HG03442 (cell line): ENCODE data around the gene BCL7B.
"Not testable (repeated sequence)": the region's sequence is repeated elsewhere in the genome, so short reads cannot be mapped to it uniquely, and the experiment has no call there.

Experiments
- ATAC-seq: cut with Tn5 transposase; IDR thresholded peaks from one replicate; pipeline ENCODE4 v1.9.1; 2021; ENCODE audit warnings: mild to moderate bottlenecking, moderate library complexity; ENCODE audit not compliant: unreplicated experiment

Gene BCL7B

GRCh38 chr7:73537051-73537450, 20.4 kb downstream of the BCL7B start:
- ATAC-seq, result no peak

GRCh38 chr7:73536479-73536878, 21.0 kb downstream of the BCL7B start:
- ATAC-seq, result no peak

GRCh38 chr7:73535918-73536317, 21.6 kb downstream of the BCL7B start:
- not testable (repeated sequence) for ATAC-seq

DNA sequence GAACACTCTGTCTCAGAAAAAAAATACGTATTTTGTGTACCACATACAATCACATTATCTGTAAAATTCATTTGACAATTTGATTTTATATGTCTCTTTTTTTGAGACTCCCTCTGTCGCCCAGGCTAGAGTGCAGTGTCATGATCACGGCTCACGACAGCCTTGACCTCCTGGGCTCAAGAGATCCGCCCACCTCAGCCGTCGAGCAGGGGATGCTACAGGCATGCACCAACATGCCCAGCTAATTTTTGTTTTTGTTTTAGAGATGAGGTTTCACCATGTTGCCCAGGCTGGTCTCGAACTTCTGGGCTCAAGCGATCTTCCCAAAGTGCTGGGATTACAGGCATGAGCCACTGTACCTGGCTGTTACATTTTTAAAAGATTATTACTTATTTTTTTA, 23.7 kb downstream of the BCL7B start:
- ATAC-seq, result no peak

GRCh38 chr7:73532224-73532623, 25.3 kb downstream of the BCL7B start:
- no peak for ATAC-seq

GRCh38 chr7:73530800-73531199, 26.7 kb downstream of the BCL7B start:
- ATAC-seq, result no peak

DNA sequence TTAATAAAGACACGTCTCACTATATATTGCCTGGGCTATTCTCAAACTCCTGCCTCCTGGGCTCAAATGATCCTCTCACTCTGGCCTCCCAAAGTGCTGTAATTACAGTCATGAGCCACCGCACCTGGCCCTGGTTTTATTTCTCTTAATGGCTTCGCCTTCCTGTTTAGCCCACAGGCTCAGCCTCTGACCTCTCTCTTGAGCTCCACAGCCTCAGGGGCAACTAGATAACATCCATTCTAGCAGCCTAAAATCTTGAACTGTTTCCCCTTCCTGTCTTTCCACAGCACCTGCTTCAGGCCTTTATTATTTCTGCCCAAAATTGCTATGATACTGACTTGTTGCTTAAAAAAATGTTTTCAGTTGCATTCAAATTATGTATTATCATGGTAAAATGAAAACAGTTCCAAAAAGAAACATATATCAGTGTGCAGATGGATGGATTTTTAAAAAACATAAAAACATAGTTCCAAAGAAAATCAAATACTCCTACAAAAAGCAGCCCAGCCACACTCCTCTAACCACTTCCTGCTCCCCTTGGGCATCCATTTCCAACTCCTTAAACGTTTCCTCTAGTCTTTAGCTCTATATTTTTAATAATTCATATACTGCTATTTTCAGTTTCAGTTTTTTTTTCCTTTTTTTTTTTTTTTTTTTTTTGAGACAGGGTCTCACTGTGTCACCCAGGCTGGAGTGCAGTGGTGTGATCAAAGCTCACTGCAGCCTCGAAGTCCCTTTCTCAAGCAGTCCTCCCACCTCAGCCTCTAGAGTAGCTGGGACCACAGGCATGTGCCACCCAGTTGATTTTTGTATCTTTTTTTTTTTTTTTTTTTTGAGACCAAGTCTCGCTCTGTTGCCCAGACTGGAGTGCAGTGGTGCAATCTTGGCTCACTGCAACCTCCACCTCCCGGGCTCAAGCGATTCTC, 30.3 kb downstream of the BCL7B start:
- ATAC-seq, result no peak

GRCh38 chr7:73526158-73526494, 31.4 kb downstream of the BCL7B start:
- ATAC-seq, result not testable (repeated sequence)

DNA sequence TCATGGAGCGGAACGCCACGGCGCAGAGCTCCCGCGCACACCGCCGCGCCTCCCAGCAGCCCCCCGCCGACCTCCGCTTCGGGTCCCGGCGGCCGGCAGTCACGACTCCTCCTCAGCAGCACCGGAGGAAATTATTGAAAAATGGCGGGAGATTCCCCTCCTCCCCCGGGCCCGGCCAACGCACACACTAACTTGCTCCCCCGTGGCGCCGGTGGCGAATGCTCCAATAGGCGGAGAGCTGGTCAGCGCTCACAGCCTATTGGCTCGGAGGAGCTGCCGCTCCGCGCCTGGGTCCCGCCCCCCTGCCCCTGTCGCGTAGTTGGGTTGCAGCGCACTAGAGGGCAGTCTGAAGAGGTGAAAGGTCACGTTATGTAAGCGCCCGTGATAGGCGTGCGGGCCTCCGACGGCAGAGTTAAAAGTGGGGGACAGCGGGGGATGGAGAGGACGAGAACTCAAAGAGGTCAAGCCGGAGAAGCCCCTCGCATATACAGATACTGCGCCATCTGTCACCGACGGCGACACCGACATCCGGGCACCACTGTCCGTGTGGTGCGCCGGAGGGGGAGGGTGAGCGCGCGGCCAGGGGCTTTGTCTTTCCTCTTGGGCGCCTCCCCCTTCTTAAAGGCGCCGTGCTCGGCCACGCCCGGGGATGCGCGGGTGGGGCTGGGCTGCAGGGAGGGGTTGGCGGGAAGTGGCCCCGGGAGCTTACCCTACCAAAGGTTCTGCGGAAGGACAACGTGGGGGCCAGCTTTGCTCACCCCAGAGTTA, 35.2 kb downstream of the BCL7B start, which contains the start of gene BAZ1B:
TSS of gene BAZ1B (minus strand) at position 189 of the 768 bp plus-strand sequence. CDS start 360 bp downstream, outside the sequence.
- peak; percentile 84 for ATAC-seq

GRCh38 chr7:73521636-73522104, 35.8 kb downstream of the BCL7B start:
- ATAC-seq, result peak; percentile 35

DNA sequence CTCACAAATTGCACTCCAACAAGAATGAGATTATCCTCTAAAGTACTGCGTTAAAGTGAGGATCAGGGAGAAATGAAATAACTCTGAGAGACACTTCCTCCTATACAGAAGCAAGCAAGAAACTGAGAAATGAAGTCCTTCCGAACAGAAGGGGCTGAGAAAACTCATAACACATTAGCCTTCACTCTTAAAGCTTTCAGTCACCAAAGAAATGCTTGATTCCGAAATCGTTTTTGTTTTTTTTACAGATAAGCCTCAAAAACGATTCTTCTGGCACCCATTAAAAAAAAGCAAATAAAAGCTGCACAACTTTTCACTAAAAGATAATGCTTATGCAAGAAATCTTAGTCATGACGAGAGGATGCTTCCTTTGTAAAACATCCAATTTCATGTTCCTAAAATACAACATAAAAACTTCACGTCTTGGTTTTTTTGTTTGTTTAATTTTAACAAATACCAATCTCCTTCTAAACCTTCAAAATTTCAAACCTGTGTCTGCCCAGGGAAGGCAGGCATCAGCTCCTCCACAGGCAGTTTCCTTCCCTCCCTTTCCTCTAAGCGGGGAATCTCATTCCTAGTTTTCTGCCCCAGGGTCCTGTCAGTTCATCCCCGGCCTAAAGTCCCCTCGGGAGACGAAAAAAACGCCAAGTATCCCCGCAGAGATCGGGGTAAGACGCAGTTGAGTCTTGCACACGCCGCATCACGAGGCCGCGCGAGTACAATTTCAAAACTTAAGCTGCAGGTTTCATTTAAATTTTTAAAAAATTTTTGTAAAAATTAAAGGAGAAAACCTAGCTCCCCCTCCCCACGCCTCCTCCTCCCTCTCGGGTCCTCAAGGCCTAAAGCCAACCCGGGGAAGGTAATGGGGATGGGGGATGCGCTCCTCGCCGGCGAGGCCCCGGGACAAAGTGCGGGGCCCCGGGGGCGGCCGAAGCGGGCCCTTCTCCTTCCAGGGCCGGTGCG, 36.5 kb downstream of the BCL7B start:
- ATAC-seq, result no peak

DNA sequence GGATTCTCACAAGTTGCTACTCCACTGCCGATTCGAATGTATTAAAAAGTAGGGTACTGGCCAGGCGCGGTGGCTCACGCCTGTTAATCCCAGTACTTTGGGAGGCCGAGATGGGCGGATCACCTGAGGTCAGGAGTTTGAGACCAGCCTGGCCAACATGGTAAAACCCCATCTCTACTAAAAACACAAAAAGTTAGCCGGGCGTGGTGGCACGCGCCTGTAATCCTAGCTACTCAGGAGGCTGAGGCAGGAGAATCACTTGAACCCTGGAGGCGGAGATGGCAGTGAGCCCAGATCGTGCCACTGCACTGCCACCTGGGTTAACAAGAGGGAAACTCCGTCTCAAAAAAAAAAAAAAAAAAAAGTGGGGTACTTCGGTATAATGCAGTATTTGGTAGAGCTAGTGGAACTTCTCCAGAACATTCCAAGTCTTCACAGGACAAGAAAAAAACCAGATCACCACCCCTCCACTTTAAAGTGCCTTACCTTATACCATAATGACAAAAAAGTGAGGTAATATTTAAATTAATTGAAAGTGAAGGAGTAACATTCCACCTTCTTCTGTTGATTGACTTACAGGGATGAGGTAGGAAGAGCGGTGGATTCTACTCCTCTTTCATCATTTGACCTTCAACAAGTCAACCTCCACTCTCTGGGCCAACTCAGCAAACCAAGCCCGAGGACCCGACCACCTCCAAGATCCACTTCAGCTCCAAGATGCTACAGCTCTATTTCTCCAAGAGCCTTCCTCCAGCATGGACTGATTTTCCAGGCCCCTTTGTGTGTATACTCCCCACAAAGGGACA, 37.4 kb downstream of the BCL7B start:
- no peak for ATAC-seq

- no peak for ATAC-seq
Observed at GRCh38 chr7:73518470-73518869, 39.0 kb downstream of the BCL7B start.

- ATAC-seq, result no peak
Observed at GRCh38 chr7:73517241-73517995, 40.1 kb downstream of the BCL7B start.

- no peak for ATAC-seq
Observed at GRCh38 chr7:73515178-73515577, 42.3 kb downstream of the BCL7B start.

DNA sequence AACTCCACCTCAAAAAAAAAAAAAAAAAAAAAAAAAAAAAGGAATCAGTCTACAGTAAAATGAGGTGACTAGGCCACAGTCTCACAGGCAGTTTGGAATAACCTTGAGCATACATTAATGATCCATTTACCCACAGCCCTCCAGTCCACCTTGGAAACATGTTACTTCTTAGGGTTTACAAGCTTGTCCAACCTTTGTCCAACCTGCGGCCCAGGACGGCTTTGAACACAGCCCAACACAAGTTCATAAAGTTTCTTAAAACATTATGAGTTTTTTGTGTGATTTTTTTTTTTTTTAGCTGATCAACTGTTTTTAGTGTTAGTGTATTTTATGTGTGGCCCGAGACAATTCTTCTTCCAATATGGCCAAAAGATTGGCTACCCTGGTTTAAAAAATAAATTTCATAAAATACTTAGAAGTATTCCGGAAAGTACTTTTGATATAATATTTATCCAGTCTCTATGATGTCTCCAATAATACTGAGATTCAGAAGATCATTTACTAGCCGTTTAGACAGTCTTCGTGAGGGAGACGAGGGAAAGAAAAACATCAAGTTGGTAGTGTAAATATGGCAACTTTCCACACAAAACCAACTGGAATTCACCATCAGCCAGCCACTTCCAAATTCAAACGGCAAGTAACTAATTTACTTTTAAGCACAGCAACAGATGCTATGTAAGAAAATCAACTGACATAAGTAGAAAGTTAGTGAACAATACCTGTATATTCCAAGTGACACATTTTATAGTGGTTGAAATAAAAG, 45.3 kb downstream of the BCL7B start:
- no peak for ATAC-seq

- no peak for ATAC-seq
Observed at GRCh38 chr7:73509463-73509862, 48.0 kb downstream of the BCL7B start.

DNA sequence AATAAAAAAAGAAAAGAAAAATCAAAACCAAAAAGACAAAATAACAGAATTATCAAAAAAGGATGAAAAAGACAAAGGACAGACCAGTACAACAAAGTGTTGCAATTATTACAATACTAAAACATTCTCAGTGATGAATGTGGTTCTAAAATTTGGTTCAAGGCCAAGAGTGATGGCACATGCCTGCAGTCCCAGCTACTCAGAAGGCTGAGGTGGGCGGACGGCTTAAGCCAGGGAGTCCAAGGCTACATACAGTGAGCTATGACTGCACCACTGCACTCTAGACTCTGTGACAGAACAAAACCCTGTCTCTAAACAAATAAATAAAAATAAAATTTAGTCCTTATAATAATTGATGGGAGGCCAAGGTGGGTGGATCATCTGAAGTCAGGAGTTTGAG, 49.9 kb downstream of the BCL7B start:
- no peak for ATAC-seq
